ELR (cell line): ENCODE data around the gene FMO2.
A peak's percentile ranks its signal among the peaks of the same experiment; 100 is the strongest.
"Not testable (repeated sequence)": the region's sequence is repeated elsewhere in the genome, so short reads cannot be mapped to it uniquely, and the experiment has no call there.

Experiments used
- DNase-seq: peaks from one replicate; pipeline ENCODE4 v3.0.0-alpha.2; 2015; ENCODE audit warnings: low read depth

FMO2 gene

DNA sequence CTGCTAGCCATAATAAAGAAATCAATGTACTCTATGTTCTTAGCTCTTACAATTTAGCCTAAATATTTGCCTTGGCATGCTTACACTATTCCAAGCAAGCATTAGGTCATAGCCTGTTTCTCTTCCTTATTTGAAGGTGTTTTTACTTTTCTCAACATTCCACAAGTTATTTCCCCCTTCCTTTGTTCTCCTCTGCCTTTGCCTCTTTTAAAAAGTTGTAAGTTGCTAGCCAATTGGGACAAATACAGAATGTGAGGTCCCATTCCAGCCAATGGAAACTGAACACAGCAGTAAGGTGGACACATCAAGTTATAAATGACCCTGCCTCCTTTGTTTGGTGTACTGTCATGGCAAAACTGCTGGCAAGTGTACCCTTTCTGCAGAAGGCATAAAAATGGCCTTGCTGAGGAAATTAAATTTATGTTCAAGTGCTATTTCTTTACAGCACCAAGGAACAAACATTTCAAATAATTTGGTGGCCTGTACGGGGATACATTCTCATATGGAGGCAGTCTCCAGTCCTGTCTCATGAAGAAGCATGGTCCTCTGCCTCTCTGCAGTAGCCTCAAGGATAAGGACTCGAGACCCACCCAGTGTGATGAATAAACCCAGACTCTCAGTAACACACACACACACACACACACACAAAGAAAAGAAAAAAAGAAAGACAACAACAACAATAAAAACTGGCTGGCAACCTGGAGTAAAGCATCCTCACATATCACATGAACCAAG is 34.4 kb downstream of the FMO2 start:
- no peak for DNase-seq

DNA sequence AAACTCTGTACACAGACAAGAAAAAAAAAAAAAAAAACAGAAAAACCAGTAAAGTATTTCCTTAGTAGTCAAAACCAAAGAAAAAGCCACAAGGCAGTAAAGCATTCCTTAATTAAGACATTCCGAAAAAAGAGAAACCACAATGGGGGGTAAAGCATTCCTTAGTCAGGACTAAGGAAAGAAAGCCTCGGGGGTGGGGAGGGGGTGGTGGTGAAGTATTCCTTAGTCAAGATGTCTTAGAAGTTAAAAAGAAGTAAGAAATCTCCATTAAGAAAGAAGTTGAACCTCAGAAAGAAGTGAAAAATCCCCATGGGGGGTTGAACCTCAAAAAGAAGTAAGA is 35.0 kb downstream of the FMO2 start:
- DNase-seq: peak; percentile 81

DNA sequence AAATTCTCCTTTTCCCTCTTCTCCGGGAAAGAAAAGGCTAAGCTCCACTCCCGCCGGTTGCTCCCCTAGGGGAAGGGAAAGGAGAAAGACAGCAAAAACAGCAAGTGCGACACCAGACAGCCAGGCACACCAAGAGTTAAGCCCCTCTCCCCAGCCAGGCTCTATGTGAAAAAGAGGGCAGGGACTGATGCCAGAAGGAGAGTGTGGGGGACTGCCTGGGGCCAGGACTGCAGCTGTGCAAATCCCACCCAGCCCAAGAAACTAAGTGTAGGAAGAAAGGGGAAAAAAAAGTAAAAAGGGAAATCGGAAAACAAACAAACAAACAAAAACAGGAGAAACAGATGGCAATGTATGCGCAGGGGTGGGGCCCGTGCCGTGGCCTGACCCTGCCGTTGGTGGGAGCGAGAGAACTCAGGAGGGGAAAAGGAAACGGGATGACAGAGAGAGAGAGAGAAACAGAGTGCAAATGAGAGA is 35.5 kb downstream of the FMO2 start:
- peak; percentile 34 for DNase-seq

DNA sequence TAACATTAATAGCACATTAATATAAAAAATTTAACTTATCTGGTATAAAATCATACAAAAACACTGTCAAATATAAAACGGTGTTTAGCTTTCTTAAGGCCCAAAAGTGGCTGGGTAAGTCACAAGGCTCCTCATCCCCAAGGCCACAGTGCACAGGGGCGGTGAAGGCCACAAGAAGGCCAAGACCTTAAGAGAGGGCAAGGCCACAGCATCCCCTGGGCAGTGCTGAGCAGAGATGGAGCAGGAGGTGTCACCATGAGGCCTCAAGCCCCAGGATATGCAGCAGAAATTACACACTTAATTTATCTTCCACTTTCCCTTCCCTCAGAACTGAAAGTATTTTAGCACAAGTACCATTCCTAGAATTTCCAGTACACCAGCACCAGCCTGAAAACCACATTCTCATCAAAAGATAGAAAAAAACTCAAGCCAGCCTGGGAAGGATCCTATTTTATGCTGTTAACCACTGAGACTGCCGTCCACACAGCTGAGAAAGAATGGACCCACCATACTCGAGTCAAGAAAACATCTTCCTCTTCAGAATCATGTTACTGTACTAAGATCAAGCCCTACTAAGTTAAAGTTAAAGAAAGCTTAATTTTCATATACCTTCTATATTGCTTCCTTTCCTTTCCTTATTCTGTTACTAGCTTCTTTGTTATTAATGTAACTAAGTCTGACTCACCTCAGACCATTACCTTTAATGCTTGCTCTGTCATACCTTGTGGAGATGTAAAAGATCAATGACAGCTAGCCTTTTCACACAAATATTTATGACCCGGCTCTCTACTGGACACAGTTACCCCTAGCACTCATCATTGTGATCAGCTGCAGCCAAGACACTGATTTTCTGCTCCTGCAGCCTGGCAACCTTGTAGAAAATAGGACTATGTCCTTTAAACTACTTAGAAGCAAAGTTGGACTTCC is 36.8 kb downstream of the FMO2 start:
- peak; percentile 9 for DNase-seq

DNA sequence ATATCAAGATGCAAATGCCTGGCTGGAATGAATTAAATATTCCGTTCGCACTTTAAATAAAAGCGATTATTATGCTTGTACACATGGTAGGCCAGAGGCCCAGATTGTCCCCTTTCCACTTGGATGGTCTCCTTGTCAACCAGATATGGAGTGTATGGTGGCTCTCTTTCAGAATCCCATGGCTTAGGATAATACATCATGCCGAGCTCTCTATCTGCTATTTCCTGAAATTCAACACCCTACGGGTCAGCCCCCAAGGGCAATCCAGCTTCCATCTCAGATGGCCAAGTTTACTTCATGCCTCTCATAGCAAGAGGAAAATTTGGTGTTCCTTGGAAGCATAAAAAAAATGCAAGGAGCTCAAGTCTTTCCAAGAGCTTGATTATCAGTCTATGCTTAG is 37.8 kb downstream of the FMO2 start:
- DNase-seq: no peak

DNA sequence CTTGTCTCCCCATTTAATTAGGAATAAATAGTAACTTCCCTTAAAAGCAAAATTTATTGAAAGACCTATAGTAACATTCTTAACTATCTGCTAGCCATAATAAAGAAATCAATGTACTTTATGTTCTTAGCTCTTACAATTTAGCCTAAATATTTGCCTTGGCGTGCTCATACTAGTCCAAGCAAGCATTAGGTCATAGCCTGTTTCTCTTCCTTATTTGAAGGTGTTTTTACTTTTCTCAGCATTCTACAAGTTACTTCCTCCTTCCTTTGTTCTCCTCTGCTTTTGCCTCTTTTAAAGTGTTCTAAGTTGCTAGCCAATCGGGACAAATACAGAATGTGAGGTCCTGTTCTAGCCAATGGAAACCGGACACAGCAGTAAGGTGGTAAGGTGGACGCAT is 39.2 kb downstream of the FMO2 start:
- DNase-seq: not testable (repeated sequence)

DNA sequence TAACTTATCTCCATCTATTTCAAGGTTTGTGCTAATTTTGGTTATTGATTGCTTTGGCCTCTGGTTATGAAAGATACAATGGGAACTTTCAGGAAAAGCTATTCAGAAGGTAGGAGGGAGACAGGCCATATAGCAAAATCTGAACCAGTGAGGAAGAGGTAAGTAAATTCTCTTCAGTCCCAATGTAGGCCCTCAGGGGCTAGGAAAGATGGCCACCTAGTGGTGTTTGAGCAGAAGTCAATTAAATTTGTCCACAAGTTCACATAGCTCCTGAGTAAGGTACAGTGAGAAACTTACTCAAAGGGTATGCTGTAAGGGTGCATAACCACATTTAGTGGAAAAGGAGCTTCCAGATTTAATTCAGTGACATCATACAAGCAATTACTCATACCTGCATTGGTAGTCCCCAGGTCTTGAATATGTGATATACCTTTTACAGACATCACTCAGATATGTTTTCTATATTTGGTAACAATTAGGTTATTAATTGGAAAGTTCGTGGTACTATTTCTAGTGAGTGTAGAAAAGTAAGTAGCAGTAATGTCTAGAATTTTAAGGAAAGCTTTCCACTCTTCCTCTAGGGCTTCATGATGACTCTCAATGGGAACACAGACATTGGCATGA is 41.8 kb downstream of the FMO2 start:
- peak; percentile 77 for DNase-seq

DNA sequence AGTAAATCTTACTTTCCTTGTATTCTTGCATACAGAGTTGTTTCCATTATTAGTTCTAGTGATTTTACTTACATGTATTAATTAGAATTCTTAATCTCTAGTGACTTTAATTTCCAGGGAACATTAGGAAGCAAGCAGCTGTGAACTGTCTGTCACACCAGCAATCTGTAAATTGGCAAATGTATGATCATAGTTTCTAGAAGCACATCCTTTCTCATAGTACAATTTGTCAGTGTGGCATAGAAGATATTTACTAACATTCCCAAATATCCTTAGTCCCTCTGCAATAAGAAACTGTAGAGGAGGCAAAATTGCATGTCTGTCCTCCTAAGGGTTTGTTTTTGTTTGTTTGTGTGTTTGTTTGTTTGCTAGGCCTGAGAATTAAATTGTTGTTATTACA is 46.2 kb downstream of the FMO2 start:
- no peak for DNase-seq

DNA sequence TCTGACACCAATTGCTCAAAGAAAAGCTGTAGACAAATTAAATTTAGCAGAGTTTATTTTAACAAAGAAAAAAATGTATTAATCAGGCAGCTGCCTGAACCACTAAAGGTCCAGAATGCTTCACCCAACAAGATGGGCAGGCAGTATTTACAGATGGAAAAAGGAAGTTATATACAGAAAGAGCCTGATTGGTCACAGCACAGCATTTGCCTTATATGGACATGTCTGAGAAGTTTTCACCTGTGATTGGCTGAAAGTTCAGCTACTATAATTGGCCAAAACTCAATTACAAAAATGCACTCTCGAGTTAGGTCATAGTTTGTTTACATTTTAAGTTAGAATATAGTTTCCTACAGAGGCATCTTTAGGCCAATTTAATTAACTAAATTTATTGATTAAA is 48.1 kb downstream of the FMO2 start:
- DNase-seq: no peak

DNA sequence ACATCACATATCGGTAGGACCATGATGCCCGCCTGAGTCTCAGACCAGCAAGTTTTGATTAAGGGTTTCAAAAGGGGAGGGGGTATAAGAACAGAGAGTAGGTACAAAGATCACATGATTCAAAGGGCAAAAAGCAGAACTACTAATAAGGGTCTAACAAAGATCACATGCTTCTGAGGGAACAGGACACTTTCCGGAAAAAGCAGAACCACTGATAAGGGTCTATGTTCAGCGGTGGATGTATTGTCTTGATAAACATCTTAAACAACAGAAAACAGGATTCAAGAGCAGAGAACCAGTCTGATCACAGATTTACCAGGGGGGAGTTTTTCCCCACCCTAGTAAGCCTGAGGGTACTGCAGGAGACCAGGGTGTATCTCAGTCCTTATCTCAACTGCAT is 51.1 kb downstream of the FMO2 start:
- DNase-seq: not testable (repeated sequence)

DNA sequence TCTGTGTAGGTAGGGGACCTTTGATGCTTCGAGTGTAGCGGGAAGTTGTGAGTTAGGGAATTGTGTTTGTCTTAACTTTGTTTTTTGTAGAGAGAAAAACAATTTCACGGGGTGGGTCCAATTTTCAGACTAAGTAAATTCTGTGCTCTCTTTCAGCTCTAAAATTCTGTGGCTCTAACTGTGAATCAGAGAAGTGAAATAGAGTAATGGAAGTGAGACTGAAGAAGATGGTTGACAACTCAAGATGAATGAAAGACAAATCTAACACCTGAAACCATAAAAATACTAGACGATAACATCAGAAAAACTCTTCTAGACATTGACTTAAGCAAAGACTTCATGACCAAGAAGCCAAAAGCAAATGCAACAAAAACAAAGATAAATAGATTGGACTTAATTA is 58.8 kb downstream of the FMO2 start:
- no peak for DNase-seq

DNA sequence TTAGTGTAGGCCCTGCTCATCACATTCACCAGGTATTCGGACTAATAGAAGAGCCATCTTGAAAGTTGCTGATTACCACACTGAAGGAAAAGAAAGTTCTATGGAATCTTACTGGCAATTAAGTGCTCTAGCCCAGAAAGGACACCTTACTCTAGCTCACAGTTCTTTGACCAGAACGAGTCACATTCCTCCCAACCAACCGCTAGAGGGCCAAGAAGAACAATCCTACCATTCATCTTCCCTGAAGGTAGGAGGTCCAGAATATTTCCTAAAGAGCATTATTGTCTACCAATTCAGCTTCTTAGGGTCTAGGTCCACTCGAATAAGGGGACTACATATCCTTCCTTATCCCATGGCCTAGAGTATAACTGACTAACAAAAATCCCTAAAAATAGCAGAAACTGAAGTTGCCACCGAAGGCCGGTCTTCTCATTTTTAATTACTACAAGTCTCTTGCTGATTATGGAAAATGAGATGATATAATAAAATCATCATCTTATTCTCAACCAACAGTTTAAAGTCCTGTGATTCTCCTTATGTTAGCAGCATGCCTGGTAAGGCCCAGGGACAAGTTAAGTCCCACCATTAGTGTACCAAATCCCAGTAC is 60.5 kb downstream of the FMO2 start:
- DNase-seq: peak; percentile 60

DNA sequence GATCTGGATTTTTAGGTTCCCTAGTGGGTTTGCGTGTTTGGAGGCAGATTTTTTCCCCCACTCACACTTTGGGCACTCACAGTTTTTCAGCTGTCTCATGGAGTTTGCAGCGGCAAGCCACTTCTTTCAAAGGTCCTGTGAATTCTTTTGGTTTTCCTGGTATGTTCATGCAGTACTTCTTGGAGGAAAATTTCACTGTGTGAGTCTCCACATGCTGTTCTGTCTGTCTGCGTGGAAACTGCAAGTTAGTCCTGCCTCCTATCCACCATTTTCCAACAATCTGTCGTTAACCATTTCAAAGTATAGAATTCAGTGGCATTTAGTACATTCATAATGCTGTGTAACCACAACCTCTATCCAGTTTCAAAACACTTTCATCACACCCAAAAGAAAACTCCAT is 62.4 kb downstream of the FMO2 start:
- no peak for DNase-seq

DNA sequence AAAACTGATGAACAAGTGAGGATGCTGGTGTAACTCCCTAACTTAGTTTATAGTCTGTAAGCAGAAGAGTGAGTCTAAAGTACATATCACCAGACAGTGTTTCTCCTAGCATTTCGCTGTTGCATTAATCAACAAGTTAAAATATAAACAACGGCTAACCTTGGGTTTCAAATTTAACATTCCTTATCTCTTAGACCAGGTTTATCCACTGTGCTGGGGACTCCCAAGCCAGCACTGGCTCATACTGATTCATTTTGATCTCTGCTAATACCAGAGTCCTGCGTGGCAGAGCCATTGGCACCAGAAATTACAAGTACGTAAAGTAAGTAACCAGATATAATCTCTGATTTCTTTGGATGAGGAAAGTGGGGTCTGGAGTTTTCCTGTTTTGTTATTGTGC is 63.2 kb downstream of the FMO2 start, which contains the start of gene FMO1:
Gene FMO1 (plus strand): TSS at position 193 of the 400 bp plus-strand sequence. CDS start 9,594 bp downstream, outside the sequence.
- no peak for DNase-seq

DNA sequence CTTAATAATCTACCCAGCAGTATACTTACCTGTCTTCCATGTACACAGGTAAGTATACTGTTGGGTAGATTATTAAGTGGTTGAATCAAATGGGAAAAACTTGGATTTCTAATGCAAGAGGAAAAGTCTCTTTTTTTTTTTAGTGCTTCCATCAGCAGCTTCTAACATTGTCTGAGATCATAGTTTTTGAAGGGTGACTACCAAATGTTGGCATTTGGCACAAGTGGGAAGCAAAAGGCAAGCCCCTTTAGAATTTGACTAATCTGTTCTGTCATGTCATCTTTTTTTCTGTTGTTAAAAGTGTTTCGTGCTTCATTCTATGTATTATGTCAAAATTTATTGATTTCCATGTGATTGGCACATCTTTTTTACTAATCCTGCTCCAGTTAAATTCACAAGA is 63.7 kb downstream of the FMO2 start:
- no peak for DNase-seq

DNA sequence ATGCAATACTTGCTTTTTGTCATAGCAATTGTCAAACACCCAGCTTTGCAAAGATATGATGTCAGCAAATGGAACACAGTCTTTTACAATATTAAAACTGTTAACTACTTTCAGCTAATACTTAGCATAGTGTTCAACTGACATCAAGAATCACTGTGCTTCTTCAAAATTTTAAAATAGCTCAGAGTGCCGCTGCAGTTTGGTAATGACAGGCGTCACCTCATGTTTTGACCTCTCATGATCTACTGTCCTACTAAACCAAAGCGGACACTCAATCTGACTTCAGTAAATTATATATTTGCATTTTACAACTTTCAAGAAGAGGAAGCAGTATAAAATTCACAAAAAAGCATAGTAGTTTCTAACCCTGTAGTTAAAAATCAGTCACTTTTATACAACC is 65.2 kb downstream of the FMO2 start:
- DNase-seq: no peak

DNA sequence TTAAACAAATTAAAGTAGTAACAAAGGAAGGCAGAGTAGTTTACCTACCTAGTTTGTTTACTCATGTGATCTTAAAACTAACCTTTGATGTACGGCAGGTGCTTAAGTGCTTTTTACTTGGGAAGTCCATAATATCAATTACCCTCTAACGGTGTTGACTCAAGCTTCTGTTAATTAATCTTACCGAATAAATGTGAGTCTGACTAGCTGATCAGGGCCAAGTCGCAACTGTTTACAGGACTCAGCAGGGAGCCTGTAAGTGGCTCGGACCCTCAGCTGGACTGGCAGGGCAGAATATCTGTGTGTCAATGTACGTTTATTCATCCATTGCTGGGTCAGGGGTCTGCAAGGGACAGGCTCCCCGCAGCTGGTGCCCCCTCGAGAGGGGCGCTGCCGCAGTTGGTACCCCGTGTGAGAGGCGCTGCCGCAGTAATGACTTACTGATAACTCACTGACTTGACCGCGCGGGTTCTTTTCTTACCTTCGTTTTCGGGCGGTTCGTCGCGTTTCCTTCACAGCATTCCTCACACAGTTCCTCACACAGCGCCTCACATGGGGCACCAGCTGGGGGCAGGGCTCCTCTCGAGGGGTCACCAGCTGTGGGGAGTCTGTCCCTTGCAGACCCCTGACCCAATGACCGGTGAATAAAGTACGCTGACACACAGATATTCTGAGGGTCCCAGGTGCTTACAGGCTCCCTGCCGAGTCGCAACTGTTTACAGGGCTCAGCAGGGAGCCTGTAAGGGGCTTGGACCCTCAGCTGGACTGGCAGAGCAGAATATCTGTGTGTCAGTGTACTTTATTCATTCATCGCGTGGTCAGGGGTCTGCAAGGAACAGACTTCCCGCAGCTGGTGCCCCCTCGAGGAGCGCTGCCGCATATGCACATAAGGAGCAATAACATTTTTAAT is 66.2 kb downstream of the FMO2 start:
- DNase-seq: peak; percentile 69

DNA sequence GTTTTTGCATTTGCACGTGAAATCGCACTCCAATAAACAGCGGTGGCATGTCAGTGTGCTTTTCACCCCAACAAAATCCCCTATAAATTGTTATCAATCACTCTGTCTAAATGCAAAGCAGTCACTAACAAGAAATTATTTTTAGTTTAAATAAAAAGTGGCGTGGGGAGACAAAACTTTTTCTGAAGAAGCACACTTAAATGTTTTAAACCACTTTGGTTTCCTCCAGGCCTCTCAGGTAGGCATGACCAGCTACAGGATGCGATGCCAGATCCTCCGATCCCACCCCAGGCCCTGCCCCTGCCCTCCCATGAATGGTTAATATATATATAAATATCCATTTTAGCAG is 66.8 kb downstream of the FMO2 start:
- DNase-seq: no peak

DNA sequence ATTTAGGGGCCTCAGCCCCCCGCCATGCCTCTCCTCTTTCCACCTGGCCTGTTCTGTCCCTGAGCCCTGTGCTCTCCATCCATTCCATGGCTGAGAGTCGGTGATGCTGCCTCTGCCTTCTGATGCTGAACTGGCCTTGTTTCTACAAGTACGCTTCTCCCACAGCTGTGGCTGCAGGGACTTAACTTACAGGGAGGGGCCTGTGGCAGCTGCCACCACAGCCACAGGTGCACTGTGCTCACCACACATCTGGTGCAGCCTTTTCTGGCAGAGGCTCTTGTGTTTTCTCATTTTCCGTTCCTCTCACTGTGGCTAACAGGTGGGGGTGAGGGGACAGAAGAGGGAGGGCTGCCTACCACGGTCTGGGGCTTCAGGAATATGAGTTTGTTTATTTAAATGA is 67.4 kb downstream of the FMO2 start:
- DNase-seq: no peak

DNA sequence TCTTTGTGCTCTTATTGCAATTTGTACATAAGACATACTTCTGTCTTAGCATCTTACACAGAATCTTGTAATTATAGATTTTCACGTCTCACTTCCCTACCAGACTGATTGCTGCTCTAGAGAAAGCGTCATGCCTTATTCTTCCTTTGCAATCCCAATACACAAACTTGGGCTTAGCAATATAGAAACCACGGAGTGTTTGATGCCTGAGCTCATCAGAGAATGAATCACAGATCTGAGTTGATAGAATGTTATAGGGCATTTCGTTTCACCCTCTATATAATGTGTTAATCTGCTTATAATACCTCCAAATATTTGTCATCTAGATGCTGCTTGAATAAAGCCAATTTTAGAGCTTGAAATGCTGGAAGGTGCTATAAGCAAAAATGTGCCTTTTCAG is 69.8 kb downstream of the FMO2 start:
- peak; percentile 79 for DNase-seq

DNA sequence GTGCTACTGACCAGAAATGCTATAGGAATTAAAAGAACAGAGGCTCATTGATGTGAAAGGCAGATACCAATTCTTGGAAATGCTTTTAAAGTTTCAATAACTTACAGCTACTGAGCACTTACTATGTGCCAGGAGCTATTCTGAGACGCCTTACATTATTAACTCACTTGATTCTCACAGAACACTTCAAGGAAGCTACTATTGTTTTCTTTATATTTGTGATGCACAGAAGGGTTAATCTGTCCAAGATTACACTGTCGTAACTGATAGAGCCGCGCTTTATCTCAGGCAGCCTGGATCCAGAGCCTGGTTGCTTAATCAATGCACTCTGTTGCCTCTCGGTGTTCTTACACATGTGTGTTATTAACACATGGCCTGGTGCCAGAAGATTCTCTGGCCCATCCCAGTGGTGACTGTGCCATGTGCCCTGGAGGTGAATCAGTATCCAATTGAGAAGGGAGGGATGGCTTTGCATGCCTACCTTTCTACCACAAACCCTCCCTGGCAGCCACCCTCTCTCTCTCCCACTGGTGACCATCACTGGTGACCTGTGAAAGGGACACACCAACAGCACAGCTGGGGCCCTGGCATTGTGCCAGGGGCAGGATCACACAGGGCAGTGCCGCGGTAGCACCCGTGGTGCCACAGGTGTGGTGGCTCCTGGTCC is 72.0 kb downstream of the FMO2 start:
- DNase-seq: peak; percentile 24
